Esophagus muscularis mucosa (tissue), 2 donors: ENCODE results near the gene DPP9.

Source experiments
- POLR2A ChIP-seq: fragments of 450-650 bp; IDR thresholded peaks from one replicate; pipeline ENCODE4 v1.6.1; 2017; ENCODE audit warnings: antibody characterized with exemption, moderate library complexity, mild to moderate bottlenecking, low read depth
- POLR2AphosphoS5 ChIP-seq, 2 donors: sonication (generic); formaldehyde crosslinking; IDR thresholded peaks; one replicate each; pipeline ENCODE4 v1.6.1; 2017; ENCODE audit warnings: antibody characterized with exemption in 2 of 2

- TF ChIP-seq POLR2AphosphoS5 (IDR thresholded peaks at IDR 0.05) (peak in 1 of 2 donors; percentile 42), POLR2A (no peak)
Observed at GRCh38 chr19:4639531-4640246, 84.0 kb downstream of the DPP9 start.
